HFFc6 (cell line): ENCODE results near the gene TOR3A. TPM values are rescaled to one million over a fixed set of nuclear protein-coding genes. Genes with fewer than 3 reads are reported as not detected.

Experiments
- DNase-seq: peaks from one replicate; pipeline ENCODE4 v3.0.0-alpha.2; 2018
- H3K27ac Mint-ChIP-seq: 2 replicates; pipeline ENCODE4 v1.8.0; 2020; ENCODE audit warnings: mild to moderate bottlenecking, mixed read lengths
- H3K27me3 Mint-ChIP-seq: 2 replicates; pipeline ENCODE4 v1.8.0; 2021; ENCODE audit warnings: mild to moderate bottlenecking, moderate library complexity, mixed read lengths; ENCODE audit not compliant: insufficient read depth
- H3K36me3 Mint-ChIP-seq: 2 replicates; pipeline ENCODE4 v1.8.0; 2021; ENCODE audit warnings: low read depth, mixed read lengths
- H3K4me1 Mint-ChIP-seq: 2 replicates; pipeline ENCODE4 v1.8.0; 2020; ENCODE audit warnings: low read depth, mixed read lengths
- H3K4me3 Mint-ChIP-seq: 2 replicates; pipeline ENCODE4 v1.8.0; 2020; ENCODE audit warnings: mild to moderate bottlenecking, moderate library complexity, mixed read lengths
- H3K9me3 Mint-ChIP-seq: 2 replicates; pipeline ENCODE4 v1.8.0; 2020; ENCODE audit warnings: mild to moderate bottlenecking, mixed read lengths
- total RNA-seq, 6 experiments: library from RNA; stranded (reverse); fragmentation: NEBNext Ultra II Directional; extraction: Animal tissue kit (Norgen Biotek cat#: 25700); gene quantifications; 2 replicates in 1 of 6; 3 replicates in 5 of 6; pipeline ENCODE4 v1.2.3, GENCODE V29; 2021
- TF ChIP-seq, protein P1 (sequence below): fragments of 200-600 bp; sonication (generic); IDR thresholded peaks from 2 replicates; pipeline ENCODE4 v1.5.0; 2021; ENCODE audit warnings: antibody characterized with exemption, mild to moderate bottlenecking

The TOR3A gene
- total RNA-seq, 6 experiments from 2014 or later, result 21.4 to 27.6 (median 24.5) TPM

DNA sequence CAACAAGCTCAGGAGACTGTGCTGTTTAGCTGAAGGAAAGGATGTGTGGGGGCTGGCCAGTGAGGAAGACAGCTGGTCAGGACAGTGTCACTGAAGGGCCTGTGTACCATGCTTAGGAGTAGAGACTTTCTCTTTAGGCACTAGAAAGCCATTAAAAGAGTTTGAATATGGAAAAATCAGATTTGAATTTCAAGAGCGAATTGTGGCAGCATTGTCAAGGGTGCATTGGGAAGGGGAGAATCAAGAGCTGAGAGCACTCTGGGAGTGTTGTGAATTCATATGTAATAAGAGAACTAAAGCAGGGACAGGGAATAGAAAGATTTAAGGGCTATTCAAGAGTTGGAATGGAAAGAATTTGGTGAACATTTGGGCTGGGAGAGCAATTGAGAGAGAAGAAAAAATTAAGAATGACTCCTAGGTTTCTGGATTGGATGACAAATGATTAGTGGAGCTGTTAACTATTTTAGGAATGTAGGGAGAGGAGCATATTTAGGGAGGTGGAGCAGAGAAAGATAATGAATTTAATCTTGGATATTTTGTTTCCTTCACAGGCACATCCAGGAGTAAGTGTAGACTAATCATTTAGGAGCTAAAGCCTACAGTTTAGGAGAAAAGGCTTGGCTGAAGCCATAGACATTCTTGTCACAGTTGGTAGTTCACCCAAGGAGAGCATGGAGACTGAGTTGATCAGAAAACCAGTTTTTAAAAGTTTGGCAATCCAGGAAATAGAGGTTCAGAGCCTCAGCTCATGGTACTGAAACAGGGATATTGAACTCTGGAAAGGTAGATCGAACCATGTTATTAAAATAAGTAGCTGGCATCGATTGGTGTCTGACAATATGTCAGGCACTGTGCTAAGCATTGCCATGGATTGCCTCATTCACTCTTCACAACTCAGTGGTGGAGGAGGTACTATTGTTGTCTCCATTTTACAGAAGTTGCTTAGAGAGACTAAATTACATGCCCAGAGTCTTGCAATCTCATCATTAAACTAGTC lies 23.1 kb upstream of the TOR3A start:
- no peaks in the 10 kb centered on the region for H3K27me3 Mint-ChIP-seq
- peak overlapping the region; percentile 58 for H3K4me3 Mint-ChIP-seq
- DNase-seq, result peak; percentile 48
- TF ChIP-seq, protein P1, sequence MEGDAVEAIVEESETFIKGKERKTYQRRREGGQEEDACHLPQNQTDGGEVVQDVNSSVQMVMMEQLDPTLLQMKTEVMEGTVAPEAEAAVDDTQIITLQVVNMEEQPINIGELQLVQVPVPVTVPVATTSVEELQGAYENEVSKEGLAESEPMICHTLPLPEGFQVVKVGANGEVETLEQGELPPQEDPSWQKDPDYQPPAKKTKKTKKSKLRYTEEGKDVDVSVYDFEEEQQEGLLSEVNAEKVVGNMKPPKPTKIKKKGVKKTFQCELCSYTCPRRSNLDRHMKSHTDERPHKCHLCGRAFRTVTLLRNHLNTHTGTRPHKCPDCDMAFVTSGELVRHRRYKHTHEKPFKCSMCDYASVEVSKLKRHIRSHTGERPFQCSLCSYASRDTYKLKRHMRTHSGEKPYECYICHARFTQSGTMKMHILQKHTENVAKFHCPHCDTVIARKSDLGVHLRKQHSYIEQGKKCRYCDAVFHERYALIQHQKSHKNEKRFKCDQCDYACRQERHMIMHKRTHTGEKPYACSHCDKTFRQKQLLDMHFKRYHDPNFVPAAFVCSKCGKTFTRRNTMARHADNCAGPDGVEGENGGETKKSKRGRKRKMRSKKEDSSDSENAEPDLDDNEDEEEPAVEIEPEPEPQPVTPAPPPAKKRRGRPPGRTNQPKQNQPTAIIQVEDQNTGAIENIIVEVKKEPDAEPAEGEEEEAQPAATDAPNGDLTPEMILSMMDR, result no peak
- peaks cover 61% of the 10 kb centered on the region for H3K4me1 Mint-ChIP-seq
- H3K36me3 Mint-ChIP-seq, result peaks cover 37% of the 10 kb centered on the region
- H3K9me3 Mint-ChIP-seq, result no peaks in the 10 kb centered on the region
- peak overlapping the region; percentile 79 for H3K27ac Mint-ChIP-seq

DNA sequence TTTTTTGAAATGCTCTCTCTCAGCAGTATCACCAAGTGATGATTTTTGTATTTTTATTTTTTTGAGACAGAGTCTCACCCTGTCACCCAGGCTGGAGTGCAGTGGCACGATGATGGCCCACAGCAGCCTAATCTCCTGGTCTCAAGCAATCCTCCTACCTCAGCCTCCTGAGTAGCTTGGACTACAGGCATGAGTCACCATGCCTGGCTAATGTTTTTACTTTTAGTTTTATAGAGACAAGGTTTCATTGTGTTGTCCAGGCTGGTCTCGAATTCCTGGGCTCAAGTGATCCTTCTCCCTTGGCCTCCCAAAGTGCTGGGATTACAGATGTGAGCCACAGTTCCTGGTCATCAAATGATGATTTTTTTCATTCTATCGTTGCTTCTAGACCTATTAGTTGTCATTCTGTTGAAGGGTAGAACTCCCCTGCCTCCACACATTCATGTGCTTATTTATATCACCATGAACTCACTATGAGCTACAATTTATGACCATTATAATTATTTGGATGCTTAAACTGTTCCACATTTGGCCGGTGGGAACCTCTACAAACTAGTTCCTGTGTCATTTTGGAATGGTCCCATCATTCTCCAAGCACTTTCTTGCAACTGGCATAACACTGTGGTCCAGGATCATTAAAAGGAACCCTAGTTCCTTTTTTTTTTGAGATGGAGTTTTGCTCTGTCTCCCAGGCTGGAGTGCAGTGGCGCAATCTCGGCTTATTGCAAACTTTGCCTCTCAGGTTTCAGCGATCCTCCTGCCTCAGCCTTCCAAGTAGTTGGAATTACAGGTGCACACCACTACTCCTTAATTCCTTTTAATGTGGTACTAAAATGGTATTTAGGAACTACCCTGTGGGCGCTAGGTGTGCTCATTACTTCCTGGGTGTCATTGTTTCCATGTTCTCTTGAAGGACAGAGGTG lies 20.2 kb upstream of the TOR3A start:
- Mint-ChIP-seq H3K4me1 (peaks cover 47% of the 10 kb centered on the region), H3K27ac (0 out of 2 replicates have a peak overlapping the region, but pooled peaks have one; percentile 56), H3K9me3 (no peaks in the 10 kb centered on the region), H3K27me3 (no peaks in the 10 kb centered on the region), H3K36me3 (peaks cover 24% of the 10 kb centered on the region), H3K4me3 (no peak overlapping the region)
- DNase-seq, result no peak
- TF ChIP-seq, protein P1, result no peak

DNA sequence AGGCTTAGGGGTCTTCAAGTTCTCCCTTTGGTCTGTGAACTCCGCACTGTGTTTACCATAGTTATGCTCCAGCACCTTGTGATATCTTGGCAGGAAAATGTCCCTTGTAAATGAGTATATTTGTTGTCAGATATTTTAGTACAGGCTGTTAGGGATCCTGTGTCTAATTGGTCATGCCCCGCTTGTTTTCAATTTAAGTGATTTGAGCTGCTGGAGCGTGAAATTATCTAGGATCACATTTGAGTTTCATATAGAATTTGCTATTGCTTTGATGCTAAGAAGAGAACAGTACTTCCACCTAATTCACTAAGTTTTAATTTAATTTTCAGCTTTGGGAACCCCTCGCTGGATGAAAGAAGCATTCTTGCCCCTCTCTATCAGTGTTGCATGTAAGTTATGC lies 15.4 kb upstream of the TOR3A start:
- DNase-seq, result no peak
- no peaks in the 10 kb centered on the region for H3K9me3 Mint-ChIP-seq
- H3K4me3 Mint-ChIP-seq, result no peak overlapping the region
- H3K27me3 Mint-ChIP-seq, result no peaks in the 10 kb centered on the region; the same call in 1 of the 2 replicates
- no peak overlapping the region for H3K27ac Mint-ChIP-seq
- peaks cover 16% of the 10 kb centered on the region; the same call in 1 of the 2 replicates for H3K36me3 Mint-ChIP-seq
- TF ChIP-seq, protein P1, result no peak
- H3K4me1 Mint-ChIP-seq, result peaks cover 8% of the 10 kb centered on the region

DNA sequence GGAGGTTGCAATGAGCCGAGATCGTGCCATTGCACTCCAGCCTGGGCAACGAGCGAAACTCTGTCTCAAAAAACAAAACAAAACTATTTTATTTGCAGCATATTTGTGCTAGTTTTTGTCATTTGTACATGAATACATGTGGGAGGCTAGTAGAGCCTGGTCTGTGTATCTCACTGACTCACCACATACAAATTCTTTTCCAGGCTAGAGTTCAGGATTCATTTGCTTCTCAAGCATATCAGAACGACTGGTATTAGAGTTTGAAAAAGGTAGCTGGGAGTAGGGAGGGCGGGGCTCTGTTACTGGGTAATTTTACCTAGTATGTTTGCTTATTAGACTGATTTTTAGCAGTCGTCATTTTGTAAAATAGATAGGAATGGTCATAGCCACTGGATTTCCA lies 4.5 kb upstream of the TOR3A start:
- Mint-ChIP-seq H3K27ac (peak overlapping the region; percentile 69), H3K27me3 (peaks cover 1% of the 10 kb centered on the region; the same call in 1 of the 2 replicates), H3K36me3 (peaks cover 3% of the 10 kb centered on the region; the same call in 1 of the 2 replicates), H3K9me3 (no peaks in the 10 kb centered on the region), H3K4me3 (no peak overlapping the region), H3K4me1 (peaks cover 41% of the 10 kb centered on the region)
- TF ChIP-seq, protein P1, result no peak
- DNase-seq, result peak; percentile 49

DNA sequence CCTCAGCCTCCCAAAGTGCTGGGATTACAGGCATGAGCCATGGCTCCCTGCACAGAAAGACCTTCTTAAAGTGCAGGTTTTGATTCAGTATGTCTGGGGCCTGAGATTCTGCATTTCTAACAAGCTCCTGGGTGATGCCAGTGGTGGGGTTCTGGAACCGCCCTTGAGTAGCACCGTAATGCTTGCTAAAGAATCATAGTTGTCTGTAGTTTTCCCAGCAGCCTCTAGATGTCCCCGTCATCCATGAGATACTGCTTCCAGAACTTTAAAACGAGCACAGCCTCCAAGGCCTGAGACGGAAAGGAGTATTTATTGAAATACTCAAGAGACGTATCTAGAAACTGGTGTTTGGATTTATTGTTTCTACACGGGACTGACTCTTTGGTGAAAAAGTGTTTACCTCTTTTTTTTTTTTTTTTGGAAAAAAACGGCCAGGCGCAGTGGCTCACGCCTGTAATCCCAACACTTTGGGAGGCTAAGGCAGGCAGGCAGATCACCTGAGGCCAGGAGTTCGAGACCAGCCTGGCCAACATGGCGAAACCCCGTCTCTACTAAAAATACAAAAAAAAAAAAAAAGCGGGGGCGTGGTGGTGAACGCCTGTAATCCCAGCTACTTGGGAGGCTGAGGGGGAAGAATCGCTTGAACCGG lies 2.6 kb upstream of the TOR3A start:
- Mint-ChIP-seq H3K27me3 (peaks cover 6% of the 10 kb centered on the region; the same call in 1 of the 2 replicates), H3K4me1 (peaks cover 44% of the 10 kb centered on the region), H3K9me3 (no peaks in the 10 kb centered on the region), H3K4me3 (no peak overlapping the region), H3K36me3 (no peaks in the 10 kb centered on the region; the same call in 1 of the 2 replicates), H3K27ac (no peak overlapping the region)
- TF ChIP-seq, protein P1, result peak; percentile 78
- DNase-seq, result peak; percentile 72
